ENCODE measurements around the gene MORN4. TPM values are rescaled to one million over a fixed set of nuclear protein-coding genes. Genes with fewer than 3 reads are reported as not detected.

The MORN4 gene
- total and polyA plus RNA-seq, 2 donors = 2.0 to 4.7 TPM

DNA sequence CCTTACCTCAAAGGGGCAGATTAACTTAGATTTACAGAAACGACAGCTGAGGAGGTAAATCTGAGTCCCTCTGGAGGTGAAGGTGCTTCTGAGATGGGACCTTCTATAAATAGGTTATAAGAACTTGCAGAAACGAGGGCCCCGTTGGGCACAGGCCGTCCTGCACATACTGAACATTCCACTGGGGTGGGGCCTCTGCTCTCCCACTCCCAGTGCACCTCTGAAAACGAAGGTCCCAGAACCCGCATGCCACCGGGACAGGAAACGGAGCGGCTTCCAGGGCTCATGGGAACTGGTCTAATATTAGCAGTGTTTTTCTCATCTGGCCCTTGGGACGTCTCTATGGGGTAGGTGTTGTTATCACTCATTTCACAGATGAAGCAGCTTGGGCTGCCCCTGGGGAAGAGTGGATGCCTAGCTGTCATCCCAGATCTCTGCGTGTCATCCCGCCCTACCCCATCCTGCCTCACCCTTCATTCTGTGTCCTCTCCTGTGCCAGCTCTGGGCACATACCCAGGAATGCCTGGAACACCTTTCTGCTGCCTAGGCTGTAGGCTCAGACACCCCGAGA lies 24.2 kb downstream of the MORN4 start:
- Histone ChIP-seq H3K27ac (ENCODE audit: low read depth in 1 of 2, low read length in 1 of 2) (no peak overlapping the region), H3K9me3 (ENCODE audit: control insufficient read depth in 2 of 2, insufficient read depth in 1 of 2, low read length in 1 of 2) (no peaks in the 10 kb centered on the region), H3K36me3 (ENCODE audit: control insufficient read depth in 2 of 2, insufficient read depth in 2 of 2, low read length in 1 of 2) (no peaks in the 10 kb centered on the region), H3K4me3 (ENCODE audit: low read length in 2 of 2) (no peak overlapping the region), H3K27me3 (ENCODE audit: control insufficient read depth in 2 of 2, insufficient read depth in 1 of 2, low read length in 1 of 2) (no peaks in the 10 kb centered on the region), H3K4me1 (ENCODE audit: control insufficient read depth in 2 of 2, insufficient read depth in 2 of 2, low read length in 2 of 2) (no peaks in the 10 kb centered on the region)
- WGBS = 95% methylated on average over 13 of the region's 13 CpGs
- no peak for DNase-seq (ENCODE audit: low read depth in 6 of 9, low spot score in 9 of 9)

DNA sequence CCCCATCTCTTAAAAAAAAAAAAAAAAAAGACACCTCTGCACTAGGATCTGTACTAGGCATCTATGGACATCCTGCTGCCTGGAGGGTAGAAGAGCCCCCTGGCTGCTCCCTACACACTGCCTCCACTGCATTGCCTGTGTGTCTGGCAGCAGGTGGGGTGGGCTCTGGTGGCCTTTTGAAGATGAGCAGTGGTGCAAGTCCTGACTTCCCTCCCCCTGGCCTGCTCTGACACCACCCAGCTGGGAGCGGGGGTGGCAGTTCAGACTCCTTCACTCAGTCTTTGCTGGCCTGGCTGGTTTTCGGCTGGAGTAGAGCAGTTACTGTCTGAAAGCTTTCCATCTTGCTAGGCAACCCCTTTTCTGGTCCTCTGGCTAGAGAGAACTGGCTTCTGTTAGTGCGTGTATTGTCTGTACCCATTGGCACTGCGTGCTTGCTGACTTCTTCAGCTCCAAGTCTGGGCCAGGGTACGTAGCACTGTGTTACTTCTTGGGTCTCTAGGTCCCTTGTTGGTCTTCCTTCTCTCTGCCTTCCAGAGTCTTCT lies 26.1 kb downstream of the MORN4 start:
- H3K36me3 ChIP-seq (ENCODE audit: control insufficient read depth in 2 of 2, insufficient read depth in 2 of 2, low read length in 1 of 2) = no peaks in the 10 kb centered on the region
- no peak overlapping the region for H3K4me3 ChIP-seq (ENCODE audit: low read length in 2 of 2)
- H3K4me1 ChIP-seq (ENCODE audit: control insufficient read depth in 2 of 2, insufficient read depth in 2 of 2, low read length in 2 of 2) = no peaks in the 10 kb centered on the region
- 97% methylated on average over 5 of the region's 5 CpGs for WGBS
- no peaks in the 10 kb centered on the region for H3K27me3 ChIP-seq (ENCODE audit: control insufficient read depth in 2 of 2, insufficient read depth in 1 of 2, low read length in 1 of 2)
- DNase-seq (ENCODE audit: low read depth in 6 of 9, low spot score in 9 of 9) = no peak
- H3K9me3 ChIP-seq (ENCODE audit: control insufficient read depth in 2 of 2, insufficient read depth in 1 of 2, low read length in 1 of 2) = no peaks in the 10 kb centered on the region
- H3K27ac ChIP-seq (ENCODE audit: low read depth in 1 of 2, low read length in 1 of 2) = no peak overlapping the region

- Histone ChIP-seq H3K9me3 (ENCODE audit: control insufficient read depth in 2 of 2, insufficient read depth in 1 of 2, low read length in 1 of 2) (no peaks in the 10 kb centered on the region), H3K4me3 (ENCODE audit: low read length in 2 of 2) (no peak overlapping the region), H3K4me1 (ENCODE audit: control insufficient read depth in 2 of 2, insufficient read depth in 2 of 2, low read length in 2 of 2) (no peaks in the 10 kb centered on the region), H3K27ac (ENCODE audit: low read depth in 1 of 2, low read length in 1 of 2) (no peak overlapping the region), H3K27me3 (ENCODE audit: control insufficient read depth in 2 of 2, insufficient read depth in 1 of 2, low read length in 1 of 2) (no peaks in the 10 kb centered on the region), H3K36me3 (ENCODE audit: control insufficient read depth in 2 of 2, insufficient read depth in 2 of 2, low read length in 1 of 2) (no peaks in the 10 kb centered on the region)
- WGBS = 95% methylated on average over 21 of the region's 21 CpGs
- DNase-seq (ENCODE audit: low read depth in 6 of 9, low spot score in 9 of 9) = no peak
Observed at GRCh38 chr10:97601268-97602215, 31.8 kb downstream of the MORN4 start.

DNA sequence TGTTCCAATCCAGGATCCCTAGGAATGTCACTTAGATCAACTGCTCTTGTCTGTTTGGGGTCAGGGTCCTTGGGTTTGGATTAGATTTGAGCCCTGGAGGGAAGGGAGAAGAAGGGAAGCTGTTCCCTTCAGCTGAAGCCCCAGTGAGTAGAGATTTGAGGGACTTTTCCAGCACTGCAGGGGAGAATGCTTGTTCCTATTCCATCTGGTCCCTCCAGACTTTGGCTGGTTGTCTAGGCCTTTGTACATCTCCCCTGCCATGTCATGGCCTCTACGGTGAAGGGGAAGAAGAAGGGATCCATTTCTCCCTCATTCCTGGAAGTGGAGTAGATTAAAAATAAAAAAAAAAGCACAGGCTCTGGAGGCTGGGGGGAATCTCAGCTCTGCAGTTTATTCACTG lies 32.7 kb downstream of the MORN4 start:
- Histone ChIP-seq H3K27me3 (ENCODE audit: control insufficient read depth in 2 of 2, insufficient read depth in 1 of 2, low read length in 1 of 2) (no peaks in the 10 kb centered on the region), H3K9me3 (ENCODE audit: control insufficient read depth in 2 of 2, insufficient read depth in 1 of 2, low read length in 1 of 2) (no peaks in the 10 kb centered on the region), H3K4me1 (ENCODE audit: control insufficient read depth in 2 of 2, insufficient read depth in 2 of 2, low read length in 2 of 2) (no peaks in the 10 kb centered on the region), H3K27ac (ENCODE audit: low read depth in 1 of 2, low read length in 1 of 2) (no peak overlapping the region), H3K4me3 (ENCODE audit: low read length in 2 of 2) (no peak overlapping the region), H3K36me3 (ENCODE audit: control insufficient read depth in 2 of 2, insufficient read depth in 2 of 2, low read length in 1 of 2) (no peaks in the 10 kb centered on the region)
- 96% methylated on average over 1 of the region's 1 CpG for WGBS
- DNase-seq (ENCODE audit: low read depth in 6 of 9, low spot score in 9 of 9) = no peak

DNA sequence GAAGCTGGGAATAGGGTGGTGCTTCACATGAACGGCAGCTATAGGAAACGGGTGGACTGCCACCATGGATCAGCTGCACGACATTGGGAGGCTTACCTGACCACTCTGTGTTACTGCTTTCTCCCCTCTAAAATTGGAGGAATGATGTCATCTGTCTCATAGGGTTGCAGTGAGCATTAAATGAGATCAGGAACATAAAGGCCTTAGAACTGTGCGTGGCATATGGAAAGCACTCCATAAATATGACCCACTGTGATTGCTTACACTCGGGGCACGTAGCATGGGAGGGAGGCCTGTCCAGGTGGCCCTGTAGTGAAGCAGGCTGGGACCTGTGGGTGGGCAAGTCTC lies 34.1 kb downstream of the MORN4 start:
- DNase-seq (ENCODE audit: low read depth in 6 of 9, low spot score in 9 of 9) = no peak
- Histone ChIP-seq H3K27ac (ENCODE audit: low read depth in 1 of 2, low read length in 1 of 2) (no peak overlapping the region), H3K4me1 (ENCODE audit: control insufficient read depth in 2 of 2, insufficient read depth in 2 of 2, low read length in 2 of 2) (no peaks in the 10 kb centered on the region), H3K36me3 (ENCODE audit: control insufficient read depth in 2 of 2, insufficient read depth in 2 of 2, low read length in 1 of 2) (no peaks in the 10 kb centered on the region), H3K4me3 (ENCODE audit: low read length in 2 of 2) (no peak overlapping the region), H3K9me3 (ENCODE audit: control insufficient read depth in 2 of 2, insufficient read depth in 1 of 2, low read length in 1 of 2) (no peaks in the 10 kb centered on the region), H3K27me3 (ENCODE audit: control insufficient read depth in 2 of 2, insufficient read depth in 1 of 2, low read length in 1 of 2) (no peaks in the 10 kb centered on the region)
- 96% methylated on average over 6 of the region's 6 CpGs for WGBS

GRCh38 chr10:97598407-97599271 lies 34.7 kb downstream of the MORN4 start:
- Histone ChIP-seq H3K9me3 (ENCODE audit: control insufficient read depth in 2 of 2, insufficient read depth in 1 of 2, low read length in 1 of 2) (no peaks in the 10 kb centered on the region), H3K27me3 (ENCODE audit: control insufficient read depth in 2 of 2, insufficient read depth in 1 of 2, low read length in 1 of 2) (no peaks in the 10 kb centered on the region), H3K4me3 (ENCODE audit: low read length in 2 of 2) (no peak overlapping the region), H3K4me1 (ENCODE audit: control insufficient read depth in 2 of 2, insufficient read depth in 2 of 2, low read length in 2 of 2) (no peaks in the 10 kb centered on the region), H3K27ac (ENCODE audit: low read depth in 1 of 2, low read length in 1 of 2) (no peak overlapping the region), H3K36me3 (ENCODE audit: control insufficient read depth in 2 of 2, insufficient read depth in 2 of 2, low read length in 1 of 2) (no peaks in the 10 kb centered on the region)
- WGBS = 97% methylated on average over 19 of the region's 19 CpGs
- DNase-seq (ENCODE audit: low read depth in 6 of 9, low spot score in 9 of 9) = no peak

DNA sequence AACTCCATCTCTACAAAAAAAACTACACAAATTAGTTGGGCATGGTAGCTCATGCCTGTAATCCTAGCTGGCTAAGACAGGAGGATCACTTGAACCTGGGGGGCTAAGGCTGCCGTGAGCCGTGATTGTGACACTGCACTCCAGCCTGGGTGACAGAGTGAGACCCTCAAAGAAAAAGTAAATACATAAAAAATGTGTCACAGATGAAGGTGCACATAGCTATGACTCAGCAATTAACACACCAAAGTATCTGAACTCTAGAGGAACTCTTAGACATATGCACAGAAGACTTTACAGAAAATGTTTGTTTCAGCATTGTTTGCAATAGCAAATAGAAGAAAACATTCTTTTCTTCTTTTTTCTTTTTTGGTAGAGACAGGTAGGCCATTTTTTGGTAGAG lies 35.5 kb downstream of the MORN4 start:
- WGBS = 72% methylated on average over 2 of the region's 2 CpGs
- no peaks in the 10 kb centered on the region for H3K27me3 ChIP-seq (ENCODE audit: control insufficient read depth in 2 of 2, insufficient read depth in 1 of 2, low read length in 1 of 2)
- H3K27ac ChIP-seq (ENCODE audit: low read depth in 1 of 2, low read length in 1 of 2) = no peak overlapping the region
- H3K4me3 ChIP-seq (ENCODE audit: low read length in 2 of 2) = no peak overlapping the region
- H3K36me3 ChIP-seq (ENCODE audit: control insufficient read depth in 2 of 2, insufficient read depth in 2 of 2, low read length in 1 of 2) = no peaks in the 10 kb centered on the region
- DNase-seq (ENCODE audit: low read depth in 6 of 9, low spot score in 9 of 9) = no peak
- no peaks in the 10 kb centered on the region for H3K4me1 ChIP-seq (ENCODE audit: control insufficient read depth in 2 of 2, insufficient read depth in 2 of 2, low read length in 2 of 2)
- no peaks in the 10 kb centered on the region for H3K9me3 ChIP-seq (ENCODE audit: control insufficient read depth in 2 of 2, insufficient read depth in 1 of 2, low read length in 1 of 2)

GRCh38 chr10:97596101-97597082 lies 36.9 kb downstream of the MORN4 start:
- Histone ChIP-seq H3K27ac (ENCODE audit: low read depth in 1 of 2, low read length in 1 of 2) (no peak overlapping the region), H3K4me1 (ENCODE audit: control insufficient read depth in 2 of 2, insufficient read depth in 2 of 2, low read length in 2 of 2) (no peaks in the 10 kb centered on the region), H3K4me3 (ENCODE audit: low read length in 2 of 2) (no peak overlapping the region), H3K27me3 (ENCODE audit: control insufficient read depth in 2 of 2, insufficient read depth in 1 of 2, low read length in 1 of 2) (no peaks in the 10 kb centered on the region), H3K36me3 (ENCODE audit: control insufficient read depth in 2 of 2, insufficient read depth in 2 of 2, low read length in 1 of 2) (no peaks in the 10 kb centered on the region), H3K9me3 (ENCODE audit: control insufficient read depth in 2 of 2, insufficient read depth in 1 of 2, low read length in 1 of 2) (no peaks in the 10 kb centered on the region)
- 86% methylated on average over 10 of the region's 10 CpGs for WGBS
- DNase-seq (ENCODE audit: low read depth in 6 of 9, low spot score in 9 of 9) = no peak

Data from thymus (tissue), 11 donors.